ENCODE results near the gene PRPF6. TPM values are rescaled to one million over a fixed set of nuclear protein-coding genes. Genes with fewer than 3 reads are reported as not detected.
A peak's percentile ranks its signal among the peaks of the same experiment; 100 is the strongest.

Gene PRPF6
- total and polyA plus RNA-seq, 2 of the 13 experiments (the other 11 are each of a cell fraction or from before 2014, with no cell fraction given), result 63.7 to 101 TPM

DNA sequence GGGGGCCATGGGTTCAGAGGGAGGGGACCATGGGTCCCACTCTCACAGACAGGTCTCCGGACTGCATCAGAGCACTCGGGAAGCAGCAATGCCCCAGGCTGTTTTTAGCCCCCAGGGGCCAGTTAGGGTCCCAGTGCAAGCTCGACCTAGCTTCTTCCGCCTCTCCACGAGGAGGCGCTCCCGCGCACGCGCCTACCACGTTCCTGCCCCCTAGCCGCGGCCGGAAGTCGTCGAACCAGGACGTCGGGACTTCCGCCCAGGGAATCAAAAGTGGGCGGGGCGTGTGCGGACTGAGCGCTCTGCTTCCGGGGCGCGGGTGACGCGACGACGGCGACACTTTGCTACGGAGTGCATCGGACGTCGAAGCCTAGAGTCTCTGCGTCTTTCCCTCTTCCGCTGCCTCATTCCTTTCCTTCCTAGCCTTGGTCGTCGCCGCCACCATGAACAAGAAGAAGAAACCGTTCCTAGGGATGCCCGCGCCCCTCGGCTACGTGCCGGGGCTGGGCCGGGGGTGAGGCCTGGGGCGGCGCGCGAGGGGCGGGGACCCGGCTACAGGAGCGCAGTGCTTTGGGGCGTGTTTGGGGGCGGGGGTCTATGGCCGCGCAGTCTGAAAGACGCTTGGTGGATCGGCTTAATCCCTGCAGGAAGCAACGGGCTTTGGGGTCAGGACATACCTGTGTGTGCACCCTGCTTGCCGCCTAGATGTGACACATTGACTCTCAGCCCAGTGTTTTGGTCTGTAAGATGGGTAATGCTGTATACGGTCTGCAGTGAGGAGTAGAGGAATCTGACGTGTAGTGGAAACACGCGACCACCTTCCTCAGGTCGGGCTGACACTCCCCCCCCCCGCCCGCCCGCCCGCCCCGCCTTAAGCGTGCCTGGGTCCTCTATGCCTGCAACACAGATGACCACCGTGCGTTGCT lies at the start of gene PRPF6 (continued):
- TF ChIP-seq, protein P1, sequence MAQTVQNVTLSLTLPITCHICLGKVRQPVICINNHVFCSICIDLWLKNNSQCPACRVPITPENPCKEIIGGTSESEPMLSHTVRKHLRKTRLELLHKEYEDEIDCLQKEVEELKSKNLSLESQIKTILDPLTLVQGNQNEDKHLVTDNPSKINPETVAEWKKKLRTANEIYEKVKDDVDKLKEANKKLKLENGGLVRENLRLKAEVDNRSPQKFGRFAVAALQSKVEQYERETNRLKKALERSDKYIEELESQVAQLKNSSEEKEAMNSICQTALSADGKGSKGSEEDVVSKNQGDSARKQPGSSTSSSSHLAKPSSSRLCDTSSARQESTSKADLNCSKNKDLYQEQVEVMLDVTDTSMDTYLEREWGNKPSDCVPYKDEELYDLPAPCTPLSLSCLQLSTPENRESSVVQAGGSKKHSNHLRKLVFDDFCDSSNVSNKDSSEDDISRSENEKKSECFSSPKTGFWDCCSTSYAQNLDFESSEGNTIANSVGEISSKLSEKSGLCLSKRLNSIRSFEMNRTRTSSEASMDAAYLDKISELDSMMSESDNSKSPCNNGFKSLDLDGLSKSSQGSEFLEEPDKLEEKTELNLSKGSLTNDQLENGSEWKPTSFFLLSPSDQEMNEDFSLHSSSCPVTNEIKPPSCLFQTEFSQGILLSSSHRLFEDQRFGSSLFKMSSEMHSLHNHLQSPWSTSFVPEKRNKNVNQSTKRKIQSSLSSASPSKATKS (CRISPR knock-in tag; IDR thresholded peaks at IDR 0.05), result no peak
- TF ChIP-seq MXD4 (CRISPR knock-in tag; IDR thresholded peaks at IDR 0.05) (peak; percentile 97), ADNP (CRISPR knock-in tag; IDR thresholded peaks at IDR 0.05) (no peak), CHD2 (IDR thresholded peaks at IDR 0.05; ENCODE audit: low read depth, low read length) (peak; percentile 75; the same call in 1 of the 2 replicates), ZNF263 (CRISPR knock-in tag; IDR thresholded peaks at IDR 0.05) (0 out of 2 replicates have a peak, but pooled peaks have one; percentile 29), ELF3 (CRISPR knock-in tag; IDR thresholded peaks at IDR 0.05) (peak; percentile 96), BATF2 (CRISPR knock-in tag; IDR thresholded peaks at IDR 0.05) (peak; percentile 96), HDAC6 (IDR thresholded peaks at IDR 0.05; ENCODE audit: low read depth, low read length) (no peak), CSRNP2 (CRISPR knock-in tag; conservative IDR thresholded peaks at IDR 0.05; ENCODE audit: low read depth) (0 out of 2 replicates have a peak, but pooled peaks have one; percentile 26), TFAP4 (IDR thresholded peaks at IDR 0.05; ENCODE audit: borderline replicate concordance, low read depth) (peak; percentile 64; the same call in 1 of the 2 replicates), SRF (IDR thresholded peaks at IDR 0.05; ENCODE audit: low read depth, low read length) (no peak), HNRNPUL1 (IDR thresholded peaks at IDR 0.05; ENCODE audit: low read depth, low read length) (no peak)
- TF ChIP-seq, protein P2, sequence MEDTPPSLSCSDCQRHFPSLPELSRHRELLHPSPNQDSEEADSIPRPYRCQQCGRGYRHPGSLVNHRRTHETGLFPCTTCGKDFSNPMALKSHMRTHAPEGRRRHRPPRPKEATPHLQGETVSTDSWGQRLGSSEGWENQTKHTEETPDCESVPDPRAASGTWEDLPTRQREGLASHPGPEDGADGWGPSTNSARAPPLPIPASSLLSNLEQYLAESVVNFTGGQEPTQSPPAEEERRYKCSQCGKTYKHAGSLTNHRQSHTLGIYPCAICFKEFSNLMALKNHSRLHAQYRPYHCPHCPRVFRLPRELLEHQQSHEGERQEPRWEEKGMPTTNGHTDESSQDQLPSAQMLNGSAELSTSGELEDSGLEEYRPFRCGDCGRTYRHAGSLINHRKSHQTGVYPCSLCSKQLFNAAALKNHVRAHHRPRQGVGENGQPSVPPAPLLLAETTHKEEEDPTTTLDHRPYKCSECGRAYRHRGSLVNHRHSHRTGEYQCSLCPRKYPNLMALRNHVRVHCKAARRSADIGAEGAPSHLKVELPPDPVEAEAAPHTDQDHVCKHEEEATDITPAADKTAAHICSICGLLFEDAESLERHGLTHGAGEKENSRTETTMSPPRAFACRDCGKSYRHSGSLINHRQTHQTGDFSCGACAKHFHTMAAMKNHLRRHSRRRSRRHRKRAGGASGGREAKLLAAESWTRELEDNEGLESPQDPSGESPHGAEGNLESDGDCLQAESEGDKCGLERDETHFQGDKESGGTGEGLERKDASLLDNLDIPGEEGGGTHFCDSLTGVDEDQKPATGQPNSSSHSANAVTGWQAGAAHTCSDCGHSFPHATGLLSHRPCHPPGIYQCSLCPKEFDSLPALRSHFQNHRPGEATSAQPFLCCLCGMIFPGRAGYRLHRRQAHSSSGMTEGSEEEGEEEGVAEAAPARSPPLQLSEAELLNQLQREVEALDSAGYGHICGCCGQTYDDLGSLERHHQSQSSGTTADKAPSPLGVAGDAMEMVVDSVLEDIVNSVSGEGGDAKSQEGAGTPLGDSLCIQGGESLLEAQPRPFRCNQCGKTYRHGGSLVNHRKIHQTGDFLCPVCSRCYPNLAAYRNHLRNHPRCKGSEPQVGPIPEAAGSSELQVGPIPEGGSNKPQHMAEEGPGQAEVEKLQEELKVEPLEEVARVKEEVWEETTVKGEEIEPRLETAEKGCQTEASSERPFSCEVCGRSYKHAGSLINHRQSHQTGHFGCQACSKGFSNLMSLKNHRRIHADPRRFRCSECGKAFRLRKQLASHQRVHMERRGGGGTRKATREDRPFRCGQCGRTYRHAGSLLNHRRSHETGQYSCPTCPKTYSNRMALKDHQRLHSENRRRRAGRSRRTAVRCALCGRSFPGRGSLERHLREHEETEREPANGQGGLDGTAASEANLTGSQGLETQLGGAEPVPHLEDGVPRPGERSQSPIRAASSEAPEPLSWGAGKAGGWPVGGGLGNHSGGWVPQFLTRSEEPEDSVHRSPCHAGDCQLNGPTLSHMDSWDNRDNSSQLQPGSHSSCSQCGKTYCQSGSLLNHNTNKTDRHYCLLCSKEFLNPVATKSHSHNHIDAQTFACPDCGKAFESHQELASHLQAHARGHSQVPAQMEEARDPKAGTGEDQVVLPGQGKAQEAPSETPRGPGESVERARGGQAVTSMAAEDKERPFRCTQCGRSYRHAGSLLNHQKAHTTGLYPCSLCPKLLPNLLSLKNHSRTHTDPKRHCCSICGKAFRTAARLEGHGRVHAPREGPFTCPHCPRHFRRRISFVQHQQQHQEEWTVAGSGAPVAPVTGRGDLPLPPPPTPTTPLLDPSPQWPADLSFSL (CRISPR knock-in tag; IDR thresholded peaks at IDR 0.05), result peak; percentile 19; the same call in 1 of the 2 replicates

All from HepG2 (cell line).